ENCODE results near the gene AOPEP.
"Not testable (repeated sequence)": the region's sequence is repeated elsewhere in the genome, so short reads cannot be mapped to it uniquely, and the experiment has no call there.

The AOPEP gene

DNA sequence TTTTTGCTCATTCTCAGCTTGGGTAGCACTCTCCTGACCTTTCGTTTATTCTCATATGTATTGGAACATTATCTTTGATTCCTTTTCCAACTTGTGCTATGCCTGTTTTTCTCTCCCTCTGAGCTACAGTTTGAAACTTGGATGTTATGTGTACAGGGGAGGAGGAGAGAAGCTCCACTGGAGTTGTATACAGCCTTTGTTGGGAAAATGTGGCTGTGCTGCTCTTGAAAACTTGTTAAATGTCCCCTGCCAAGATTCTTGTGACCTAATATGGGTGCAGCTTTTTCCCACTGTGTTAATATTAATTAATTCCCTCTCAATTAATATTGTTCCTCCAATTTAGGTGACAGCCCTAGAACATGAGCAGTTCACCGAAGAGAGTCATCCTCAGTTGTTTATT lies 235.4 kb downstream of the AOPEP start:
- ChIA-PET POLR2A (no interaction called here), CTCF (interaction anchor here (0.6 to 0.9 kb wide), 3 partner anchors 9 to 44 kb away, joined by 3 to 5 read pairs (median 3); no protein-coding TSS in a partner anchor)
- H3K36me3 ChIP-seq (ENCODE audit: control insufficient read depth in 2 of 2, insufficient read depth in 1 of 2, low read length in 2 of 2), result no peaks in the 10 kb centered on the region
- H3K4me3 ChIP-seq (ENCODE audit: low read depth, low read length), result no peak overlapping the region
- no peaks in the 10 kb centered on the region for H3K4me1 ChIP-seq (ENCODE audit: control insufficient read depth, insufficient read depth, low read length)
- no peaks in the 10 kb centered on the region for H3K9me3 ChIP-seq (ENCODE audit: control insufficient read depth, insufficient read depth, low read depth, low read length)
- no peak for TF ChIP-seq ZIC2 (tag by site-specific recombination; IDR thresholded peaks at IDR 0.05)
- no peak for TF ChIP-seq SP3 (tag by site-specific recombination; IDR thresholded peaks at IDR 0.05)
- no peak for TF ChIP-seq ZNF530 (tag by site-specific recombination; IDR thresholded peaks at IDR 0.05; ENCODE audit: low read depth)
- no peak for TF ChIP-seq ZNF426 (tag by site-specific recombination; IDR thresholded peaks at IDR 0.05)
- TF ChIP-seq ZFHX2 (tag by site-specific recombination; conservative IDR thresholded peaks at IDR 0.05), result no peak
- no peak for TF ChIP-seq EGR2 (tag by site-specific recombination; IDR thresholded peaks at IDR 0.05; ENCODE audit: low read depth)
- TF ChIP-seq, protein P1, sequence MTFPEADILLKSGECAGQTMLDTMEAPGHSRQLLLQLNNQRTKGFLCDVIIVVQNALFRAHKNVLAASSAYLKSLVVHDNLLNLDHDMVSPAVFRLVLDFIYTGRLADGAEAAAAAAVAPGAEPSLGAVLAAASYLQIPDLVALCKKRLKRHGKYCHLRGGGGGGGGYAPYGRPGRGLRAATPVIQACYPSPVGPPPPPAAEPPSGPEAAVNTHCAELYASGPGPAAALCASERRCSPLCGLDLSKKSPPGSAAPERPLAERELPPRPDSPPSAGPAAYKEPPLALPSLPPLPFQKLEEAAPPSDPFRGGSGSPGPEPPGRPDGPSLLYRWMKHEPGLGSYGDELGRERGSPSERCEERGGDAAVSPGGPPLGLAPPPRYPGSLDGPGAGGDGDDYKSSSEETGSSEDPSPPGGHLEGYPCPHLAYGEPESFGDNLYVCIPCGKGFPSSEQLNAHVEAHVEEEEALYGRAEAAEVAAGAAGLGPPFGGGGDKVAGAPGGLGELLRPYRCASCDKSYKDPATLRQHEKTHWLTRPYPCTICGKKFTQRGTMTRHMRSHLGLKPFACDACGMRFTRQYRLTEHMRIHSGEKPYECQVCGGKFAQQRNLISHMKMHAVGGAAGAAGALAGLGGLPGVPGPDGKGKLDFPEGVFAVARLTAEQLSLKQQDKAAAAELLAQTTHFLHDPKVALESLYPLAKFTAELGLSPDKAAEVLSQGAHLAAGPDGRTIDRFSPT (tag by site-specific recombination; IDR thresholded peaks at IDR 0.05), result no peak
- no peak for TF ChIP-seq KLF8 (tag by site-specific recombination; IDR thresholded peaks at IDR 0.05)
- TF ChIP-seq ZNF211 (tag by site-specific recombination; IDR thresholded peaks at IDR 0.05; ENCODE audit: low read depth), result no peak
- TF ChIP-seq ZNF311 (tag by site-specific recombination; IDR thresholded peaks at IDR 0.05; ENCODE audit: borderline replicate concordance), result no peak
- no peak for TF ChIP-seq ZBTB8A (tag by site-specific recombination; IDR thresholded peaks at IDR 0.05)
- TF ChIP-seq, protein P2, sequence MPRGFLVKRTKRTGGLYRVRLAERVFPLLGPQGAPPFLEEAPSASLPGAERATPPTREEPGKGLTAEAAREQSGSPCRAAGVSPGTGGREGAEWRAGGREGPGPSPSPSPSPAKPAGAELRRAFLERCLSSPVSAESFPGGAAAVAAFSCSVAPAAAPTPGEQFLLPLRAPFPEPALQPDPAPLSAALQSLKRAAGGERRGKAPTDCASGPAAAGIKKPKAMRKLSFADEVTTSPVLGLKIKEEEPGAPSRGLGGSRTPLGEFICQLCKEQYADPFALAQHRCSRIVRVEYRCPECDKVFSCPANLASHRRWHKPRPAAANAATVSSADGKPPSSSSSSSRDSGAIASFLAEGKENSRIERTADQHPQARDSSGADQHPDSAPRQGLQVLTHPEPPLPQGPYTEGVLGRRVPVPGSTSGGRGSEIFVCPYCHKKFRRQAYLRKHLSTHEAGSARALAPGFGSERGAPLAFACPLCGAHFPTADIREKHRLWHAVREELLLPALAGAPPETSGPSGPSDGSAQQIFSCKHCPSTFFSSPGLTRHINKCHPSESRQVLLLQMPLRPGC (tag by site-specific recombination; IDR thresholded peaks at IDR 0.05), result no peak
- no peak for TF ChIP-seq ZNF169 (tag by site-specific recombination; IDR thresholded peaks at IDR 0.05)
- no peak for TF ChIP-seq ZBTB17 (tag by site-specific recombination; IDR thresholded peaks at IDR 0.05)
- TF ChIP-seq ZNF132 (tag by site-specific recombination; IDR thresholded peaks at IDR 0.05; ENCODE audit: borderline replicate concordance), result no peak
- TF ChIP-seq ZNF610 (tag by site-specific recombination; IDR thresholded peaks at IDR 0.05; ENCODE audit: borderline replicate concordance), result no peak
- H3K27ac ChIP-seq (ENCODE audit: extremely low read depth, low read depth, low read length), result no peak overlapping the region

DNA sequence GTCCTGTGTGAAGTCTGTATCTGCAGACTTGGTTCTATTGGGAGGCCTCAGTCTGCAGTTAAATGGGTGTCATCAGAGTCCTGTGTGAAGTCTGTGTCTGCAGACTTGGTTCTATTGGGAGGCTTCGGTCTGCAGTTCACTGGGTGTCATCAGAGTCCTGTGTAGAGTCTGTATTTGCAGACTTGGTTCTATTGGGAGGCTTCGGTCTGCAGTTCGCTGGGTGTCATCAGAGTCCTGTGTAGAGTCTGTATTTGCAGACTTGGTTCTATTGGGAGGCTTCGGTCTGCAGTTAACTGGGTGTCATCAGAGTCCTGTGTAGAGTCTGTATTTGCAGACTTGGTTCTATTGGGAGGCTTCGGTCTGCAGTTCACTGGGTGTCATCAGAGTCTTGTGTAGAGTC lies 239.1 kb downstream of the AOPEP start:
- H3K27ac ChIP-seq (ENCODE audit: extremely low read depth, low read depth, low read length); H3K4me1 ChIP-seq (ENCODE audit: control insufficient read depth, insufficient read depth, low read length); CTCF ChIA-PET; H3K4me3 ChIP-seq (ENCODE audit: low read depth, low read length); H3K9me3 ChIP-seq (ENCODE audit: control insufficient read depth, insufficient read depth, low read depth, low read length); H3K36me3 ChIP-seq (ENCODE audit: control insufficient read depth in 2 of 2, insufficient read depth in 1 of 2, low read length in 2 of 2); POLR2A ChIA-PET: not testable (repeated sequence)

DNA sequence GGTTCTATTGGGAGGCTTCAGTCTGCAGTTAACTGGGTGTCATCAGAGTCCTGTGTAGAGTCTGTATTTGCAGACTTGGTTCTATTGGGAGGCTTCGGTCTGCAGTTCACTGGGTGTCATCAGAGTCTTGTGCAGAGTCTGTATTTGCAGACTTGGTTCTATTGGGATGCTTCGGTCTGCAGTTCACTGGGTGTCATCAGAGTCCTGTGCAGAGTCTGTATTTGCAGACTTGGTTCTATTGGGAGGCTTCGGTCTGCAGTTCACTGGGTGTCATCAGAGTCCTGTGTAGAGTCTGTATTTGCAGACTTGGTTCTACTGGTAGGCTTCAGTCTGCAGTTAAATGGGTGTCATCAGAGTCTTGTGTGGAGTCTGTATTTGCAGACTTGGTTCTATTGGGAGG lies 239.5 kb downstream of the AOPEP start:
- H3K27ac ChIP-seq (ENCODE audit: extremely low read depth, low read depth, low read length); POLR2A ChIA-PET; H3K36me3 ChIP-seq (ENCODE audit: control insufficient read depth in 2 of 2, insufficient read depth in 1 of 2, low read length in 2 of 2); H3K4me3 ChIP-seq (ENCODE audit: low read depth, low read length); CTCF ChIA-PET; H3K9me3 ChIP-seq (ENCODE audit: control insufficient read depth, insufficient read depth, low read depth, low read length); H3K4me1 ChIP-seq (ENCODE audit: control insufficient read depth, insufficient read depth, low read length): not testable (repeated sequence)

DNA sequence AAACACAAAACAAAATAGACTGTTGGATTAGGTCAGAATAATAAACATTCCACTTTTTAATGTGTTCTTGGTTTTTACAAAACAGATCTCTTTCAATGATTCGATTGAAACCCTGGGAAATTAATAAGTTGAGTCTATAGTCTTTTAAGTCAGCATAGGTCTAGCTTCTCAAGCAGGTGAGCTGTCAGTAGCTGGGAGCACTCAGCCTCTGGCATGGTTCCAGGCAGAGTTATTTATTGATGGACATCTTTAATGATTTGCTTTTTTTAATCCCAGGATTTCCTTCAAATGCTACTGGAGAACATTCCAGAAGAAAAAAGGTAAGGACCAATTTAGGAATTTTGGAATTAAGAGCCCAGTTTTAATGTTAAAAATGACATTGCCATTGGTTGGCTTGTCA lies 241.0 kb downstream of the AOPEP start:
- CTCF ChIA-PET, result no interaction called here
- no peak overlapping the region for H3K27ac ChIP-seq (ENCODE audit: extremely low read depth, low read depth, low read length)
- H3K9me3 ChIP-seq (ENCODE audit: control insufficient read depth, insufficient read depth, low read depth, low read length), result no peaks in the 10 kb centered on the region
- H3K4me3 ChIP-seq (ENCODE audit: low read depth, low read length), result no peak overlapping the region
- POLR2A ChIA-PET, result interaction anchor here (1.4 kb wide), 1 partner anchor 17 kb away, joined by 5 read pairs; no protein-coding TSS in a partner anchor
- H3K36me3 ChIP-seq (ENCODE audit: control insufficient read depth in 2 of 2, insufficient read depth in 1 of 2, low read length in 2 of 2), result no peaks in the 10 kb centered on the region
- no peaks in the 10 kb centered on the region for H3K4me1 ChIP-seq (ENCODE audit: control insufficient read depth, insufficient read depth, low read length)
- TF ChIP-seq ZNF311 (tag by site-specific recombination; IDR thresholded peaks at IDR 0.05; ENCODE audit: borderline replicate concordance) (no peak), BCL11A (tag by site-specific recombination; IDR thresholded peaks at IDR 0.05; ENCODE audit: low read depth) (no peak), ZBTB20 (tag by site-specific recombination; IDR thresholded peaks at IDR 0.05) (no peak), ZNF76 (tag by site-specific recombination; IDR thresholded peaks at IDR 0.05; ENCODE audit: borderline replicate concordance, low read depth) (no peak), ZNF335 (tag by site-specific recombination; conservative IDR thresholded peaks at IDR 0.05) (no peak), ZNF10 (tag by site-specific recombination; IDR thresholded peaks at IDR 0.05) (no peak), KLF10 (tag by site-specific recombination; IDR thresholded peaks at IDR 0.05) (no peak)
- TF ChIP-seq, protein P3, sequence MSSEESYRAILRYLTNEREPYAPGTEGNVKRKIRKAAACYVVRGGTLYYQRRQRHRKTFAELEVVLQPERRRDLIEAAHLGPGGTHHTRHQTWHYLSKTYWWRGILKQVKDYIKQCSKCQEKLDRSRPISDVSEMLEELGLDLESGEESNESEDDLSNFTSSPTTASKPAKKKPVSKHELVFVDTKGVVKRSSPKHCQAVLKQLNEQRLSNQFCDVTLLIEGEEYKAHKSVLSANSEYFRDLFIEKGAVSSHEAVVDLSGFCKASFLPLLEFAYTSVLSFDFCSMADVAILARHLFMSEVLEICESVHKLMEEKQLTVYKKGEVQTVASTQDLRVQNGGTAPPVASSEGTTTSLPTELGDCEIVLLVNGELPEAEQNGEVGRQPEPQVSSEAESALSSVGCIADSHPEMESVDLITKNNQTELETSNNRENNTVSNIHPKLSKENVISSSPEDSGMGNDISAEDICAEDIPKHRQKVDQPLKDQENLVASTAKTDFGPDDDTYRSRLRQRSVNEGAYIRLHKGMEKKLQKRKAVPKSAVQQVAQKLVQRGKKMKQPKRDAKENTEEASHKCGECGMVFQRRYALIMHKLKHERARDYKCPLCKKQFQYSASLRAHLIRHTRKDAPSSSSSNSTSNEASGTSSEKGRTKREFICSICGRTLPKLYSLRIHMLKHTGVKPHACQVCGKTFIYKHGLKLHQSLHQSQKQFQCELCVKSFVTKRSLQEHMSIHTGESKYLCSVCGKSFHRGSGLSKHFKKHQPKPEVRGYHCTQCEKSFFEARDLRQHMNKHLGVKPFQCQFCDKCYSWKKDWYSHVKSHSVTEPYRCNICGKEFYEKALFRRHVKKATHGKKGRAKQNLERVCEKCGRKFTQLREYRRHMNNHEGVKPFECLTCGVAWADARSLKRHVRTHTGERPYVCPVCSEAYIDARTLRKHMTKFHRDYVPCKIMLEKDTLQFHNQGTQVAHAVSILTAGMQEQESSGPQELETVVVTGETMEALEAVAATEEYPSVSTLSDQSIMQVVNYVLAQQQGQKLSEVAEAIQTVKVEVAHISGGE (tag by site-specific recombination; conservative IDR thresholded peaks at IDR 0.05; ENCODE audit: low read depth), result no peak

Measured in HEK293 (cell line).